HUES64 (cell line): ENCODE results near the gene FAM13A.
A peak's percentile ranks its signal among the peaks of the same experiment; 100 is the strongest.

ENCODE experiments used
- H3K27ac ChIP-seq: 2 replicates; pipeline ENCODE4 v1.7.0; 2013; ENCODE audit warnings: low read depth, low read length, inconsistent platforms
- H3K27me3 ChIP-seq: 2 replicates; pipeline ENCODE4 v1.6.1; 2013; ENCODE audit warnings: mild to moderate bottlenecking, low read length; ENCODE audit not compliant: insufficient read depth
- H3K36me3 ChIP-seq: 2 replicates; pipeline ENCODE4 v1.6.1; 2013; ENCODE audit warnings: mild to moderate bottlenecking, low read length; ENCODE audit not compliant: insufficient read depth
- H3K4me1 ChIP-seq: 2 replicates; pipeline ENCODE4 v1.6.1; 2013; ENCODE audit warnings: mild to moderate bottlenecking, low read length, moderate library complexity; ENCODE audit not compliant: insufficient read depth
- H3K4me3 ChIP-seq: 2 replicates; pipeline ENCODE4 v1.5.1; 2013; ENCODE audit warnings: mild to moderate bottlenecking, low read length, moderate library complexity
- H3K9ac ChIP-seq: 2 replicates; pipeline ENCODE4 v1.6.1; 2013; ENCODE audit warnings: mild to moderate bottlenecking, low read depth, low read length
- H3K9me3 ChIP-seq: 2 replicates; pipeline ENCODE4 v1.6.1; 2013; ENCODE audit warnings: low read depth, low read length; ENCODE audit not compliant: insufficient read depth
- WGBS: fragments of 150-250, 120-280 bp; methylation state at CpG from one replicate; pipeline ENCODE4 v1.1.7; 2013; ENCODE audit warnings: missing lambda C conversion rate; 5-methylcytosine and 5-hydroxymethylcytosine counted together

Gene FAM13A

DNA sequence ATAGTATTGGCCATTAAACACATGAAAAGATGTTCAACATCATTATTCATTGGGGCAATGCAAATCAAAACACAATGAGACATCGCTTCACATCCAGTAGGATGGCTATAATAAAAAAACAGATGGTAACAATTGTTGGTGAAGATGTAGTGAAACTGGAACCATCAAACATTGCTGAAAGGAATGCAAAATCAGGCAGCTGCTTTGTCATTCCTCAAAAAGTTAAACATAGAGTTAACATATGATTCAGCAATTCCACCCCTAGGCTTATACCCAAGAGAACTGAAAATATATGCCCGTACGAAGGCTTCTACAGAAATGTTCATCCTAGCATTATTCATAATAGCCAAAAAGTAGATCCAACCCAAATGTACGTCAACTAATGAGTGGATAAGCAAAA is 215.3 kb downstream of the FAM13A start:
- 87% methylated on average over 3 of the region's 4 CpGs for WGBS
- H3K4me1 ChIP-seq, result 0 out of 2 replicates have a peak, but pooled peaks cover 7% of the 10 kb centered on the region
- H3K36me3 ChIP-seq, result no peaks in the 10 kb centered on the region
- H3K27me3 ChIP-seq, result no peaks in the 10 kb centered on the region
- H3K4me3 ChIP-seq, result no peak overlapping the region
- H3K9me3 ChIP-seq, result no peaks in the 10 kb centered on the region
- no peak overlapping the region for H3K27ac ChIP-seq
- H3K9ac ChIP-seq, result no peak overlapping the region

DNA sequence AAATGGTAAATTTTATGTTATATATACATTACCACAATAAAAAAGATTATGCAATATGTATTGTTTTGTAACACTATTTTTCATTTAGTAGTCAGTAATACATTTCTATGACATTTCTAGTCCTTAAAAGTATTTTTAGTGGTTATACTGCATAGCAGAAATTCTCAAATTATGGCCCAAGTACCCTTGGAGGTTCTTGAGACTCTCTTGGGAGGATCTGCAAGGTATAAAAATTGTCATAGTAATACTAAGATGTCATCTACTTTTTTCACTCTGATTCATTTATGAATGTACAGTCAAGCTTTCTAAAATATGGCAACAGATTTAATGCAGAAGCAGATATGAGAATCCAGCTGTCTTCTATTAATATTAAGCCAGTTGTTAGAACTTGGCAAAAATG is 220.8 kb downstream of the FAM13A start:
- Histone ChIP-seq H3K36me3 (no peaks in the 10 kb centered on the region), H3K9ac (no peak overlapping the region), H3K27ac (no peak overlapping the region), H3K9me3 (no peaks in the 10 kb centered on the region), H3K4me1 (no peaks in the 10 kb centered on the region), H3K4me3 (no peak overlapping the region), H3K27me3 (no peaks in the 10 kb centered on the region)

DNA sequence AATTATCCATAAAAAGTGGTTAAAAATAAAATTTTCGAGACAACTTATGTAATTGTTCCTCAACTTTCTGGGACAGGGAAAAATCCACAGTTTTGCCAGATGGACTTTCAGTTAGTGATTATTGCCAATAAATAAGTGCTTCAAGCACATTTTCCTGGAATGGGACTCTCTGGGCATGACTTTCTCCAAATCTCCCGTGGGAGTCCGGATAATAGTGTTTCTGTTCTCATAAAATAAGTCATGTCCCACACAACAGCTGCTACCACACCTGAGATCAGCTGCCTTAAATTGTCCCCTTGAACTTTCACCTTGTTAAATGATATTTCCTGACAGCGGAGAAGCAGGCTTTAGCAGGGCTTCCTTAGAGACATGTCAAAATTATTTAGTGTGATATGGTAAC is 226.0 kb downstream of the FAM13A start:
- Histone ChIP-seq H3K27me3 (no peaks in the 10 kb centered on the region), H3K36me3 (no peaks in the 10 kb centered on the region), H3K4me1 (no peaks in the 10 kb centered on the region), H3K27ac (no peak overlapping the region), H3K9ac (no peak overlapping the region), H3K9me3 (no peaks in the 10 kb centered on the region), H3K4me3 (no peak overlapping the region)
- WGBS, result 97% methylated on average over 4 of the region's 4 CpGs

DNA sequence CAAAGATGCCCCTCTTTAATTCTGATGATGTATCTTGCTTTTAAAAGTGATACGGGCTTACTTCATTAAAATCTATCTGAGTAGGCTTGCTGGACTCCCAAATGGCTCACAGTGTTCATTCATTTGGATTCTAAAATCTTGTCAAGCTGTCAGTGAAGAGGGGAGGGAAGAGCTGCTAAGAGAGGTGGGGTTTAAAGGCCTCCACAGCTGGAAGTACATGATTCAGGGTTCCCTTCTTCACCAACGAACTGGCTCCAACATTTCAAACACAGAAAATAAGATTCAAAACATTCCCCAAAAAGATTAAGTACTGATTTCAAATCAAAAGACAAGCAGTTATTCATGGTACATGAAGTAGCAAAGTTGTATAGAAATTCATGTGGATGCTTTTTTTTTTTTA is 226.4 kb downstream of the FAM13A start:
- Histone ChIP-seq H3K4me3 (no peak overlapping the region), H3K4me1 (no peaks in the 10 kb centered on the region), H3K27me3 (no peaks in the 10 kb centered on the region), H3K36me3 (no peaks in the 10 kb centered on the region), H3K9me3 (no peaks in the 10 kb centered on the region), H3K27ac (no peak overlapping the region), H3K9ac (no peak overlapping the region)
- 83% methylated on average over 2 of the region's 2 CpGs for WGBS

DNA sequence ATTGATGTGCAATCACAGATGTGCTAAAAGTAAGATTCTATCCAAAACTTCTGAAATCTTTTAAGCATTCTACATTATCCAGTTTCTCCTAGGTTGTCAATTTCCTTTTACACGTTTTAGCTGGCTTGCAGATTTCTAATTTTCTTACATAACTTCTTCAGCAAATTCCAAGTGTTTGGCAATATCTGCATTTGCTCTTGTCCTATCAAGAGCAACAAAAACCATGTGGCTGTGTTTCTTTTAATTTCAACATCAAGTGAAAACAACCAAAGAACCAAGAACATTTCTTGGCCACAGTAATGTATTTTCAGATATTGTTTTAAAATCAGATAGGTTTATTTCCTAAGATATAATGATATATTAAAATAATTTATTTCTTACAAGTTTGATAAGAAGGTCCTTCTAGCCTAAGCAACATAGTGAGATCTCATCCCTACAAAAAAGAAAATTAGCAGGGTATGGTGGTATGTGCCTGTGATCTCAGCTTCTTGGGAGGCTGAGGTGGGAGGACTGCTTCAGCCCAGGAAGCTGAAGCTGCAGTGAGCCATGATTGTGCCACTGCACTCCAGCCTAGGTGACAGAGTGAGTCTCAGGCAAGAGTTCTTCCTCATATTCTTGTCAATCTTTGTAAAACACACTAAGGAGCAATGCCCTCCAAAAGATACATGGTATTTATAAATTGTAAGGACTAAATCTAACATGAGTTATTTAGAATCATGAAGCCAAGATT is 228.0 kb downstream of the FAM13A start:
- Histone ChIP-seq H3K36me3 (no peaks in the 10 kb centered on the region), H3K27me3 (no peaks in the 10 kb centered on the region), H3K27ac (no peak overlapping the region), H3K9me3 (no peaks in the 10 kb centered on the region), H3K4me3 (no peak overlapping the region), H3K4me1 (peaks cover 3% of the 10 kb centered on the region), H3K9ac (no peak overlapping the region)
- 42% methylated on average over 1 of the region's 1 CpG for WGBS

DNA sequence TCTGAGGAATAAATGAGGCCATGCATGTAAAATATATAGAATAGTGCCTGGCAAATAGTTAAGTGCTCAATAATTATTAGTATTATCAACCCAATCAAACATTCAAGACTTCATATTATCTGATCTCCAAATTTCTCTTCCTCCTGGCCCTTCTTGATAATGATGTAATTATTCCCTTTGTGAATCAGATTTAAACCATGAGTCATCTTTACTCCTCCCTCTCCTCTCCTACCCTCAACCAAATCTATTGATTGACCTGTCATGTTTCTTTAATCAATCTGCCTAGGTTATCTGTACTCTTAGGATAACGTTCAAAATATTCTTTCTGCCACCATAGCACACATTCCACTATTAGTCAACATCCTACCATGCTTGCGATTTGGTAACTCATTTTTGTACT is 229.5 kb downstream of the FAM13A start:
- 92% methylated on average over 2 of the region's 2 CpGs for WGBS
- H3K9ac ChIP-seq, result no peak overlapping the region
- no peaks in the 10 kb centered on the region for H3K36me3 ChIP-seq
- no peaks in the 10 kb centered on the region for H3K9me3 ChIP-seq
- H3K27me3 ChIP-seq, result no peaks in the 10 kb centered on the region
- peaks cover 16% of the 10 kb centered on the region for H3K4me1 ChIP-seq
- H3K4me3 ChIP-seq, result no peak overlapping the region
- H3K27ac ChIP-seq, result no peak overlapping the region

DNA sequence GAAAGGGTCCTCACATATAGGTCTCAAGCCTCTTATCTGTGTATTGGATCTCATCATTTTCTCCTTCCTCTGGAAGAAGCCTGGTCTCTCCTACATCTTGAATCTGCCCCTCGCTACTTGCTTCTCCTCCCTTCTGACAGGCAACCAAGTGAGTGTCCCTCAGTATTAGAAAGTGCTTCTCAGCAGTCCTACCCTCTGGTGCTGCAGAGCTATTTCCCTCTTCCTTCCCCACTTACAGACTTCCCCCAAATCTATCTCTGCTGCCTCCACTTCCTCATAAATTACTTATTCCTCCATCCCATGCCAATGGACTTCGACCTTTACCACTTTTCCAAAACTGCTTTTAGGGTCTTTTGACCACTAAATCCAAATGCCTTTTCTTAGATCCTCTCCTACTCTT is 230.2 kb downstream of the FAM13A start:
- H3K27me3 ChIP-seq, result no peaks in the 10 kb centered on the region
- H3K27ac ChIP-seq, result no peak overlapping the region
- no peak overlapping the region for H3K9ac ChIP-seq
- 93% methylated on average over 2 of the region's 2 CpGs for WGBS
- peaks cover 23% of the 10 kb centered on the region for H3K4me1 ChIP-seq
- H3K9me3 ChIP-seq, result no peaks in the 10 kb centered on the region
- H3K36me3 ChIP-seq, result no peaks in the 10 kb centered on the region
- no peak overlapping the region for H3K4me3 ChIP-seq

DNA sequence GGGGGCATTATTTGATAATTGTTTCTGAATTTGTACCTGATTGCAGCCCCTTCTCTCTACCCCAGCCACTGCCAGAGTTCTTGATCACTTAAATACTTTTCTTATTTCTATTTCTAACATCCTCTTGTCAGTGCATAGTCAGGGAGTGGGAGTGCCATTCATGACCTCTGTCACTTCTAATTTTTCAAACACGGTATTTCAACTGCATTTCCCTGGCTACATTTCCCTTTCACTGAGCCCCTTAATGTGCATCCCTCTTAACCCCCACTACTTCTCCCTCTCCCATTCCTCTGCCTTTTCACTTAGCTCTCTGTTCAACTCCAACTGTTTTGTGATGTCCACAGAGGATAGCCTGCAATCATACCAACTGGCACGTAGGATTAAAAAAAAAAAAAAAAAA is 231.1 kb downstream of the FAM13A start:
- H3K36me3 ChIP-seq, result no peaks in the 10 kb centered on the region
- 93% methylated on average over 2 of the region's 2 CpGs for WGBS
- H3K27ac ChIP-seq, result no peak overlapping the region
- no peaks in the 10 kb centered on the region for H3K9me3 ChIP-seq
- no peak overlapping the region for H3K9ac ChIP-seq
- no peak overlapping the region for H3K4me3 ChIP-seq
- peaks cover 29% of the 10 kb centered on the region for H3K4me1 ChIP-seq
- no peaks in the 10 kb centered on the region for H3K27me3 ChIP-seq

DNA sequence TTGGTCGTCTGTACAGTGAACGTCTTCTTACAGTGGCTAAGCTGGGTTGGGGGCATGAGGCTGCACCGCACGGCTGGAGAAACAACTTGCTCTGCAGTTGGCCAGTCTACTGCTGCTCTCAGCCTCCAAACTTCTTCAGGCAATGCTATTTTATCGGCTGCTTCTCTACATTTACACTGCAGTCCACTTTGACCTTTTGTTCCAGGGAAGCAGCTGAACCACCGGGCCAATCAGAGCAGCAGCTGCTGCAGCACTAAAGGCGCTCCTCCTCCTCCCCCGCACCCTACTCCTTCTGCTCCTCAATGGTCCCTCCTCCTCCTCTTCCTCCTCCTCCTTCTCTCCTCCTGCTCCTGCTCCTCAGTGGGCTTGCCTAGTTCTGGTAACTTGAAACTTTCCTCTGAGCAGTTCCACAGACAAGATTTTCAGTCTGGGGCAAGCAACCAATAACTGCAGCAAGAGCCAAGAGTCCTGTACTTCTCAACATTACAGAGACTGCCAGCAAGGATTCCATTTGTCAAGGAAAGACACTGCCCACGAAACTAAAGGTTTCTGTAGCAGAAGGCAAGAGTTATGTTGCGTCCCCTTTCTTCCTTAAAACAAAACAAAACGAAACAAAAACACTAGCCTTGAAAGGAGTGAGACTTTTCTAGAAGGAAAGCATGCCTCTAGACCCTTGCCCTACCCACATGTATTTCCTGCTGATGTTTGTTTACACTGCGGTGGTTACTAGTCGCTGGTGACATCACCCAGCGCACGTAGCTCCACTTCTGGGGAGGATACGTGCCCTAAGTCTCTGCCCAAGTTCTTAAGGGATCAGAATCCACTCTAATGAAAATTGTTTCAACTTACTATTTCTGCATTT is 233.7 kb downstream of the FAM13A start:
- peaks cover 36% of the 10 kb centered on the region for H3K4me1 ChIP-seq
- no peaks in the 10 kb centered on the region for H3K36me3 ChIP-seq
- WGBS, result 6% methylated on average over 16 of the region's 16 CpGs
- H3K27ac ChIP-seq, result peak overlapping the region; percentile 84
- no peaks in the 10 kb centered on the region for H3K9me3 ChIP-seq
- H3K27me3 ChIP-seq, result no peaks in the 10 kb centered on the region
- H3K9ac ChIP-seq, result peak overlapping the region; percentile 69
- peak overlapping the region; percentile 52 for H3K4me3 ChIP-seq

DNA sequence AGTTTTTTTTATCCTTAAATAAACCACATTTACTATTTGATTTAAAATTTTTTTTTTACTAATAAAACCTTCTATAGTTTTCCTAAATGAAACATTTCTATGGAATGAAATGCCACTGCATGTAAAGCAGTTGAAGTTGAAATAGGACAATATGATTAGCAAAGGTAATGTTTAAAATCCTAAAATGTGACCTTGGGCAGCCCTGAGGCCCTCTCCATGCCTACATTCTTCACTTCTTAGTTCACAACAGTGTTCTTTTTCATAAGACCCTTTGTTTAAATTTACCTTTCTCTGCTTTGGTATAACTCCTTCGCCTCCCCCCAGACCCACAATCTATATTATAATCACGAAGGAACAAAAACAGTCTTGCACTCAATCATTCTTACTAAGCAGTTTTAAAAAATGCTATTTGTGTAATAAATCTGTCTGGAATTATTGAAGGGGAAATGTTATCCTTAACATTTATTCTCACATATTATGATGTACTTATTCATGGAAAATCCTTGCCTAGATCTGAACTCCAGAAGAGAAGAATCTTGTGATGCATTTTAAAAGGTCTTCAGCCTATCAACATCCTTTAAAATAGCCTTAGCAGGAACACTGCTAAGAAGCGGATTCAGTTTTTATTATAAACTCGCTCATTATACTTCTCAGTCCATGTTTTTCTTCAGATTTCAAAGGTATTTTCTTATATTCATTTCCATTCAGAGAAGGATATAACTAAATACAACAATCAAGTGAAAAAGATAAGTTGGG is 234.8 kb downstream of the FAM13A start:
- Histone ChIP-seq H3K9ac (no peak overlapping the region), H3K4me3 (peak overlapping the region; percentile 52), H3K27ac (no peak overlapping the region), H3K36me3 (no peaks in the 10 kb centered on the region), H3K4me1 (peaks cover 36% of the 10 kb centered on the region), H3K9me3 (no peaks in the 10 kb centered on the region), H3K27me3 (no peaks in the 10 kb centered on the region)
- 85% methylated on average over 4 of the region's 4 CpGs for WGBS

DNA sequence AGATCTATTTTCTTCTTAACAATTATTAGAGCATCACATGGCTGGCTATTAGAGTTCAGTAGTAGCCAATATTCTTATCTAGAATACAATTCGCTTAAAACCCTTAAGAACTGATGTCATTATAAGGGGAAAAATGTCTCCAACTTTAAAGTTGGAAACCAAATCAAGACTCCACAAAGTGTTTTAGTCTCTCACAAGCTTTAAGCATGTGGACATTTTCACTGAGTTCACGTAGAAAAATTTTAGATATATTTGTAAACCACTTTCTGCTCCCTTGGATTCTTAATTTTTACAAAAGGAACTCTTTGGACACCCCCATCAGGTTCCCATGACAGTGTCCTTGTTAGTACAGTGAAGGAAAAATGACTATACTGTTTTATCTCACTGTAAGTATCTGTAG is 235.5 kb downstream of the FAM13A start:
- Histone ChIP-seq H3K9me3 (no peaks in the 10 kb centered on the region), H3K27me3 (no peaks in the 10 kb centered on the region), H3K4me3 (peak overlapping the region; percentile 11; the same call in 1 of the 2 replicates), H3K36me3 (no peaks in the 10 kb centered on the region), H3K9ac (no peak overlapping the region), H3K27ac (no peak overlapping the region), H3K4me1 (peaks cover 37% of the 10 kb centered on the region)
- WGBS, result 100% methylated on average over 1 of the region's 2 CpGs
